SK-N-SH (cell line): ENCODE results near the gene THEMIS.

Source experiments
- CTCF ChIP-seq: fragments of 200-600 bp; sonication (generic); IDR thresholded peaks from 2 replicates; pipeline ENCODE4 v1.6.1; 2017; ENCODE audit warnings: antibody characterized with exemption, mild to moderate bottlenecking, moderate library complexity
- FOSL2 ChIP-seq: IDR thresholded peaks from 2 replicates; pipeline ENCODE4 v1.4.0; 2012; ENCODE audit warnings: low read depth, mild to moderate bottlenecking, moderate library complexity, borderline replicate concordance
- IRF3 ChIP-seq: fragments of 150-350 bp; IDR thresholded peaks from 2 replicates; pipeline ENCODE4 v1.6.1; 2016; ENCODE audit warnings: mild to moderate bottlenecking, low read depth, low read length
- MAX ChIP-seq: IDR thresholded peaks from 2 replicates; pipeline ENCODE4 v1.4.0; 2012; ENCODE audit warnings: low read depth
- NFIC ChIP-seq: IDR thresholded peaks from 2 replicates; pipeline ENCODE4 v1.4.0; 2012; ENCODE audit warnings: borderline replicate concordance
- POLR2AphosphoS5 ChIP-seq: IDR thresholded peaks from 2 replicates; pipeline ENCODE4 v1.6.1; 2012; ENCODE audit warnings: low read depth, low read length
- RAD21 ChIP-seq: IDR thresholded peaks from 2 replicates; pipeline ENCODE4 v1.6.1; 2012; ENCODE audit warnings: mild to moderate bottlenecking, low read length
- SIN3A ChIP-seq: IDR thresholded peaks from 2 replicates; pipeline ENCODE4 v1.6.1; 2012; ENCODE audit warnings: low read depth, mild to moderate bottlenecking, low read length, moderate library complexity, borderline replicate concordance

- TF ChIP-seq SIN3A (no peak), POLR2AphosphoS5 (no peak), CTCF (no peak), MAX (no peak), RAD21 (no peak), FOSL2 (no peak), NFIC (no peak), IRF3 (no peak)
Observed at GRCh38 chr6:127718694-127719093, 182.2 kb downstream of the THEMIS start.
